Pancreas (tissue), 10 donors: ENCODE measurements around the gene FBLN2. TPM values are rescaled to one million over a fixed set of nuclear protein-coding genes. Genes with fewer than 3 reads are reported as not detected.
A peak's percentile ranks its signal among the peaks of the same experiment; 100 is the strongest.

Experiments used
- ATAC-seq, 4 donors: fragments of 200-7000 bp; cut with Tn5 transposase; one replicate each; pipeline versions ENCODE4 v1.8.0 to v1.9.1; 2020; ENCODE audit warnings: mild to moderate bottlenecking in 4 of 4, moderate library complexity in 4 of 4
- DNase-seq, 6 donors: peaks; one replicate each; pipeline ENCODE4 v3.0.0-alpha.2; 2020
- FAIRE-seq: peaks from 2 replicates; lab custom pipeline; 2012; peaks lifted over from hg19 to GRCh38; lab: Jason Lieb, UNC
- H3K27ac ChIP-seq, 4 donors: fragments of 200-600 bp; sonication (generic); 1 replicate in 3 of 4; 2 replicates in 1 of 4; pipeline versions ENCODE4 v1.5.0 to v1.8.0; 2020
- H3K27me3 ChIP-seq, 4 donors: fragments of 200-600 bp; one replicate each; pipeline ENCODE4 v1.8.0; 2021
- H3K36me3 ChIP-seq, 3 donors: fragments of 200-600 bp; sonication (generic) in 1 of 3; one replicate each; pipeline versions ENCODE4 v1.5.0 to v1.8.0; 2020 to 2021
- H3K4me1 ChIP-seq, 3 donors: fragments of 200-600 bp; one replicate each; pipeline ENCODE4 v1.8.0; 2021
- H3K4me3 ChIP-seq, 4 donors: fragments of 200-600 bp; sonication (generic) in 2 of 4; one replicate each; pipeline versions ENCODE4 v1.5.0 to v1.8.0; 2020 to 2021
- H3K9me3 ChIP-seq, 4 donors: fragments of 200-600 bp; one replicate each; pipeline ENCODE4 v1.8.0; 2021
- WGBS, 2 donors: extraction: QIAGEN DNeasy Blood & Tissue Kit; methylation state at CpG; one replicate each; pipeline ENCODE4 v1.1.7; 2013; 5-methylcytosine and 5-hydroxymethylcytosine counted together
- intact Hi-C, 3 donors: fragments of 100-400 bp; cut with DNase I; formaldehyde crosslinking; loops; one replicate each; pipeline versions ENCODE4 v1.11.1 to v1.14.2; 2022
- polyA plus RNA-seq, 2 donors: library from polyadenylated mRNA; stranded (reverse); fragments of 200-250 nt; gene quantifications; one replicate each; pipeline ENCODE4 v1.2.3, GENCODE V29; 2013
- total RNA-seq, 6 donors: library from RNA; stranded (reverse); fragmentation: NEBNext Ultra II Directional in 4 of 6; extraction: Animal tissue kit (Norgen Biotek cat#: 25700) in 4 of 6; gene quantifications; one replicate each; pipeline versions ENCODE4 v1.2.1 to v1.2.4, GENCODE V29; 2021 to 2023
- TF ChIP-seq, protein P1 (sequence below), 4 donors: fragments of 200-600 bp; sonication (generic) in 3 of 4; IDR thresholded peaks; one replicate each; pipeline versions ENCODE4 v1.5.0 to v1.8.0; 2021; ENCODE audit warnings: antibody characterized with exemption in 4 of 4
- donor health status: healthy with polysubstance abuse.
- donor health status: DM: no; HTN: no; CAD: no; lungs with moderate emphysema.
- donor health status: DM: no; HTN: no; CAD: no.
- donor health status: control.
- donor health status: control.
- donor health status: Bipolar disorder and iron deficiency.
- donor health status: DM: yes; HTN: yes; CAD: no.
- donor health status: DM: no; HTN: no; CAD: no.
- donor health status: DM: no; HTN: no; CAD: no.
- donor health status: DM: yes; HTN: yes; CAD: no.

FBLN2 gene
- total and polyA plus RNA-seq, 8 donors: 2.4 to 21.8 (median 4.2) TPM

DNA sequence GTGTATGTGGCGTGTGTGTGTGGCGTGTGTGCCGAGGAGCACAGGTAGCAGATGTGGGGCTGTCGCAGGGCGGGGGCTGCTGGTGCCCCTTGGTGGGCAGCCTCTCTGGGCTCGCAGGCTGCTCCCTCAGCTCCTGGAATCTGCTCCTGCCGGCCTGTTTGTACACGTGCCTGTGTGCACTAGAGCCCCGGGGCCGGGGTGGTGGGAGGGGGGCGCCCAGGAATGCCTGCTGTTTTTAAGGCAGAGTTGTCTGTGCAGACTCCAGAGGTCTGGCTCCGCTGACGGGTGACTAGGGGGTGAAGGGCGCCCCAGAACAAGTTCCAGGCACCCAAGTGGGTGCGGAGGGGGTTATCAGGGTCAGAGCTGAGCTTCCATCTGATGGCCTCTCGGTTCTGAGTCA lies 112.2 kb downstream of the FBLN2 start:
- intact Hi-C loops: loop anchor here in 1 of 3 donors (10.0 kb wide), 1 partner anchor 214 kb away; no protein-coding TSS in a partner anchor
- TF ChIP-seq, protein P1, sequence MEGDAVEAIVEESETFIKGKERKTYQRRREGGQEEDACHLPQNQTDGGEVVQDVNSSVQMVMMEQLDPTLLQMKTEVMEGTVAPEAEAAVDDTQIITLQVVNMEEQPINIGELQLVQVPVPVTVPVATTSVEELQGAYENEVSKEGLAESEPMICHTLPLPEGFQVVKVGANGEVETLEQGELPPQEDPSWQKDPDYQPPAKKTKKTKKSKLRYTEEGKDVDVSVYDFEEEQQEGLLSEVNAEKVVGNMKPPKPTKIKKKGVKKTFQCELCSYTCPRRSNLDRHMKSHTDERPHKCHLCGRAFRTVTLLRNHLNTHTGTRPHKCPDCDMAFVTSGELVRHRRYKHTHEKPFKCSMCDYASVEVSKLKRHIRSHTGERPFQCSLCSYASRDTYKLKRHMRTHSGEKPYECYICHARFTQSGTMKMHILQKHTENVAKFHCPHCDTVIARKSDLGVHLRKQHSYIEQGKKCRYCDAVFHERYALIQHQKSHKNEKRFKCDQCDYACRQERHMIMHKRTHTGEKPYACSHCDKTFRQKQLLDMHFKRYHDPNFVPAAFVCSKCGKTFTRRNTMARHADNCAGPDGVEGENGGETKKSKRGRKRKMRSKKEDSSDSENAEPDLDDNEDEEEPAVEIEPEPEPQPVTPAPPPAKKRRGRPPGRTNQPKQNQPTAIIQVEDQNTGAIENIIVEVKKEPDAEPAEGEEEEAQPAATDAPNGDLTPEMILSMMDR (IDR thresholded peaks at IDR 0.05): no peak
- H3K9me3 ChIP-seq: no peaks in the 10 kb centered on the region
- no peaks in the 10 kb centered on the region for H3K36me3 ChIP-seq
- peaks cover 0 to 5% (median 2%) of the 10 kb centered on the region in 4 donors for H3K27me3 ChIP-seq
- H3K4me1 ChIP-seq: no peaks in the 10 kb centered on the region
- ATAC-seq (no peak), FAIRE-seq (no peak), DNase-seq (no peak)
- no peak overlapping the region for H3K4me3 ChIP-seq
- WGBS, 2 donors: 73 to 77% methylated on average over 16 of the region's 16 CpGs
- H3K27ac ChIP-seq: no peak overlapping the region

GRCh38 chr3:13662238-13662847 lies 113.4 kb downstream of the FBLN2 start:
- H3K36me3 ChIP-seq: no peaks in the 10 kb centered on the region
- H3K27me3 ChIP-seq: peaks cover 0 to 5% (median 0%) of the 10 kb centered on the region in 4 donors
- no peak overlapping the region for H3K4me3 ChIP-seq
- no peak for DNase-seq
- H3K27ac ChIP-seq: no peak overlapping the region
- FAIRE-seq: no peak
- no peak for ATAC-seq
- WGBS, 2 donors: 79 to 87% methylated on average over 20 to 22 of the region's 22 CpGs
- TF ChIP-seq, protein P1 (IDR thresholded peaks at IDR 0.05): no peak
- H3K9me3 ChIP-seq: no peaks in the 10 kb centered on the region
- intact Hi-C loops: loop anchor here in 1 of 3 donors (10.0 kb wide), 1 partner anchor 212 kb away; no protein-coding TSS in a partner anchor
- no peaks in the 10 kb centered on the region for H3K4me1 ChIP-seq

- no peak for ATAC-seq
- no peak for DNase-seq
- Histone ChIP-seq H3K4me1 (no peaks in the 10 kb centered on the region), H3K4me3 (no peak overlapping the region), H3K27me3 (no peaks in the 10 kb centered on the region), H3K36me3 (no peaks in the 10 kb centered on the region), H3K9me3 (no peaks in the 10 kb centered on the region), H3K27ac (no peak overlapping the region)
- TF ChIP-seq, protein P1 (IDR thresholded peaks at IDR 0.05): no peak
- intact Hi-C loops: loop anchor here in 1 of 3 donors (10.0 kb wide), 1 partner anchor 211 kb away; no protein-coding TSS in a partner anchor
- 79 to 81% methylated on average over 16 of the region's 16 CpGs for WGBS, 2 donors
- FAIRE-seq: no peak
Observed at GRCh38 chr3:13663781-13664535, 115.0 kb downstream of the FBLN2 start.

- 20 to 28% methylated on average over 16 of the region's 16 CpGs for WGBS, 2 donors
- Histone ChIP-seq H3K36me3 (no peaks in the 10 kb centered on the region), H3K27me3 (no peaks in the 10 kb centered on the region), H3K4me3 (no peak overlapping the region), H3K4me1 (no peaks in the 10 kb centered on the region), H3K9me3 (no peaks in the 10 kb centered on the region), H3K27ac (no peak overlapping the region)
- no peak for FAIRE-seq
- DNase-seq: peak; percentile 32 to 78 (median 54)
- intact Hi-C loops: loop anchor here in 1 of 3 donors (10.0 kb wide), 1 partner anchor 209 kb away; no protein-coding TSS in a partner anchor
- peak; percentile 38 to 70 (median 52) for ATAC-seq
- TF ChIP-seq, protein P1 (IDR thresholded peaks at IDR 0.05): no peak
Observed at GRCh38 chr3:13665582-13666226, 116.8 kb downstream of the FBLN2 start.
